Right lobe of liver (tissue), 6 donors: Measurements from ENCODE around the gene NADSYN1. TPM values are rescaled to one million over a fixed set of nuclear protein-coding genes. Genes with fewer than 3 reads are reported as not detected.
A peak's percentile ranks its signal among the peaks of the same experiment; 100 is the strongest.
"Not testable (repeated sequence)": the region's sequence is repeated elsewhere in the genome, so short reads cannot be mapped to it uniquely, and the experiment has no call there.

Source experiments
- ATAC-seq, 4 donors: fragments of 200-7000 bp; cut with Tn5 transposase; one replicate each; pipeline ENCODE4 v1.9.1; 2020; ENCODE audit warnings: mild to moderate bottlenecking in 4 of 4, moderate library complexity in 4 of 4
- DNase-seq, 3 donors: peaks; one replicate each; pipeline ENCODE4 v3.0.0-alpha.2; 2020
- H3K27ac ChIP-seq, 3 donors: fragments of 200-600 bp; one replicate each; pipeline ENCODE4 v1.8.0; 2022
- H3K27me3 ChIP-seq, 2 donors: fragments of 200-600 bp; one replicate each; pipeline ENCODE4 v1.8.0; 2022
- H3K36me3 ChIP-seq, 4 donors: fragments of 200-600 bp; sonication (generic) in 1 of 4; one replicate each; pipeline versions ENCODE4 v1.5.1 to v1.8.0; 2017 to 2022; ENCODE audit warnings: control low read depth in 1 of 4
- H3K4me1 ChIP-seq, 4 donors: fragments of 200-600 bp; sonication (generic) in 1 of 4; one replicate each; pipeline versions ENCODE4 v1.5.1 to v1.8.0; 2017 to 2022; ENCODE audit warnings: control low read depth in 1 of 4
- H3K4me3 ChIP-seq, 3 donors: fragments of 200-600 bp; one replicate each; pipeline ENCODE4 v1.8.0; 2022
- H3K9me3 ChIP-seq, 4 donors: fragments of 200-600 bp; sonication (generic) in 1 of 4; one replicate each; pipeline versions ENCODE4 v1.5.1 to v1.8.0; 2017 to 2022; ENCODE audit warnings: control low read depth in 1 of 4
- CTCF ChIP-seq, 4 donors: fragments of 200-600 bp in 3 of 4; fragments of 450-650 bp in 1 of 4; IDR thresholded peaks; one replicate each; pipeline versions ENCODE4 v1.5.1 to v1.8.0; 2016 to 2022; ENCODE audit warnings: antibody characterized with exemption in 4 of 4, mild to moderate bottlenecking in 2 of 4
- POLR2A ChIP-seq: fragments of 450-650 bp; IDR thresholded peaks from one replicate; pipeline ENCODE4 v1.6.1; 2017; ENCODE audit warnings: antibody characterized with exemption, mild to moderate bottlenecking
- WGBS: methylation state at CpG from one replicate; pipeline ENCODE4 v1.1.6; 2018; ENCODE audit warnings: low coverage, low lambda C conversion rate; ENCODE audit not compliant: insufficient coverage; ENCODE audit errors: missing lambda C conversion rate; 5-methylcytosine and 5-hydroxymethylcytosine counted together
- intact Hi-C, 2 donors: fragments of 100-400 bp; cut with DNase I; formaldehyde crosslinking; loops; one replicate each; pipeline versions ENCODE4 v1.11.2 to v1.14.1; 2022
- total RNA-seq, 6 experiments: library from RNA; depleted of rRNA in 2 of 6; stranded (reverse); fragments of >200 nt in 2 of 6; fragmentation: NEBNext Ultra II Directional in 3 of 6; extraction: Animal tissue kit (Norgen Biotek cat#: 25700) in 3 of 6; gene quantifications; one replicate each; pipeline versions ENCODE4 v1.1.0 to v1.2.4, GENCODE V29; 2016 to 2023
- donor health status: DM: no; HTN: yes; CAD: no.
- donor health status: DM: no; HTN: no; CAD: no.
- donor health status: DM: no; HTN: no; CAD: no.
- donor health status: DM: no; HTN: yes; CAD: no.
- donor health status: DM: no; HTN: yes; CAD: no.

Gene NADSYN1
- total RNA-seq, 6 experiments from 2014 or later, result 26.4 to 54.7 (median 35.4) TPM

GRCh38 chr11:71420455-71421241 is 32.4 kb upstream of the NADSYN1 start:
- intact Hi-C loops, result no loop called here
- TF ChIP-seq POLR2A (no peak), CTCF (IDR thresholded peaks at IDR 0.05) (peak; percentile 75 to 89 (median 83))
- peaks cover 0 to 16% (median 6%) of the 10 kb centered on the region in 4 donors for H3K4me1 ChIP-seq
- H3K27ac ChIP-seq, result peak overlapping the region; percentile 13 to 38 (median 22)
- no peak overlapping the region for H3K4me3 ChIP-seq
- H3K9me3 ChIP-seq, result no peaks in the 10 kb centered on the region
- ATAC-seq (peak; percentile 84 to 90 (median 85)), DNase-seq (peak in 1 of 3 donors; percentile 74)
- no peaks in the 10 kb centered on the region for H3K36me3 ChIP-seq
- WGBS, result 38% methylated on average over 16 of the region's 16 CpGs
- no peaks in the 10 kb centered on the region for H3K27me3 ChIP-seq

GRCh38 chr11:71421392-71421950 is 31.5 kb upstream of the NADSYN1 start:
- Histone ChIP-seq H3K4me1 (peaks cover 0 to 16% (median 6%) of the 10 kb centered on the region in 4 donors), H3K27ac (peak overlapping the region; percentile 13 to 38 (median 22)), H3K9me3 (no peaks in the 10 kb centered on the region), H3K36me3 (no peaks in the 10 kb centered on the region), H3K4me3 (no peak overlapping the region), H3K27me3 (no peaks in the 10 kb centered on the region)
- intact Hi-C loops, result no loop called here
- ATAC-seq (peak; percentile 83 to 94 (median 90)), DNase-seq (peak in 2 of 3 donors; percentile 44 to 82)
- TF ChIP-seq POLR2A (no peak), CTCF (IDR thresholded peaks at IDR 0.05) (no peak)
- 39% methylated on average over 4 of the region's 12 CpGs for WGBS

GRCh38 chr11:71422318-71422717 is 30.7 kb upstream of the NADSYN1 start:
- H3K27me3 ChIP-seq, H3K36me3 ChIP-seq, H3K4me3 ChIP-seq, H3K9me3 ChIP-seq, H3K27ac ChIP-seq, DNase-seq, intact Hi-C loops, ATAC-seq: not testable (repeated sequence)
- 88% methylated on average over 3 of the region's 3 CpGs for WGBS
- peaks cover 0 to 16% (median 6%) of the 10 kb centered on the region in 4 donors for H3K4me1 ChIP-seq

GRCh38 chr11:71423181-71423790 is 29.7 kb upstream of the NADSYN1 start:
- Histone ChIP-seq H3K36me3 (no peaks in the 10 kb centered on the region), H3K9me3 (no peaks in the 10 kb centered on the region), H3K4me3 (no peak overlapping the region), H3K4me1 (peaks cover 0 to 16% (median 6%) of the 10 kb centered on the region in 4 donors), H3K27ac (no peak overlapping the region), H3K27me3 (no peaks in the 10 kb centered on the region)
- WGBS, result 71% methylated on average over 5 of the region's 7 CpGs
- TF ChIP-seq POLR2A (no peak), CTCF (IDR thresholded peaks at IDR 0.05) (no peak)
- intact Hi-C loops, result no loop called here
- no peak for ATAC-seq
- no peak for DNase-seq

GRCh38 chr11:71425409-71425808 is 27.6 kb upstream of the NADSYN1 start:
- TF ChIP-seq CTCF (IDR thresholded peaks at IDR 0.05), result no peak
- no peak for TF ChIP-seq POLR2A
- Histone ChIP-seq H3K27me3 (no peaks in the 10 kb centered on the region), H3K27ac (no peak overlapping the region), H3K4me3 (no peak overlapping the region), H3K36me3 (no peaks in the 10 kb centered on the region), H3K9me3 (no peaks in the 10 kb centered on the region), H3K4me1 (peaks cover 0 to 13% (median 6%) of the 10 kb centered on the region in 4 donors)
- DNase-seq (no peak), ATAC-seq (no peak)
- 80% methylated on average over 1 of the region's 2 CpGs for WGBS
- intact Hi-C loops, result no loop called here
